IPS DF 4.7 (cell line): ENCODE results near the gene UGT1A5.

Experiments used
- DNase-seq: peaks from one replicate; pipeline ENCODE4 v3.0.0-alpha.2; 2013; ENCODE audit warnings: low spot score; ENCODE audit errors: extremely low read depth

The UGT1A5 gene

GRCh38 chr2:233807966-233808935, 95.5 kb downstream of the UGT1A5 start:
- DNase-seq = no peak

DNA sequence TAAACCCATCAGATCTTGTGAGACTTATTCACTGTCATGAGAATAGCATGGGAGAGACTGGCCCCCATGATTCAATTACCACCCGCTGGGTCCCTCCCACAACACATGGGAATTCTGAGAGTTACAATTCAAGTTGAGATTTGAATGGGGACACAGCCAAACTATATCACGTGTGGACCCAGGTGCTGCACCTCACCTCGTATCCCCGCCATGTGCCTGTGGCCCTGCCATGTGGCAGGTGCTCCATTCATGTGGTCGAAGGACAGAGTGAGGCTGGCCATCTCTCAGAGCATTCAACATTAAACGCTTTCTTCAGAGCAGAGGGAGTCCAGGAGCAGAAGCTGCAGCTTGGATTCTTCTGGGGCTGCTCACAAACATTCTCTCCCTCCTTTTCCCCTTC, 97.7 kb downstream of the UGT1A5 start:
- DNase-seq = no peak

GRCh38 chr2:233811087-233811486, 98.4 kb downstream of the UGT1A5 start:
- DNase-seq = no peak

DNA sequence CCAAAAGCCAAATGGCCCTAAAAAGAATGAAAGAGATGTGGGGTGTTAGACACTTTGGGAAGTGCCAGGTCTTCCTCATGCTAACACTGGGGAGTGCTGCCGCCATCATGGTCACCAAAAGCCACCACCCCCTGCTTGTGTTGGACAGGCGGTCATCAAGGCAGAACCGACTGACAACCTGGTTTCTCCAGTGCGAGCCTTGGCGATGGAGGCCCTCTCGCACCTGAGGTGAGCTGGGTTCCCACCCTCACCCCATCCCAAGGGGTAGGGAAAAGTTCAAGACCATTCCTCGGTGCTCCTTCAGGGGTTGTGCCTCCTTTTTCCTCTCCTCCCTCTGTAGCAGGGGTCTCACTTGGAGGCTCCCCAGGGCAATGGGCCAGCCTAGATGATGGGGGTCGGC, 99.0 kb downstream of the UGT1A5 start:
- no peak for DNase-seq

- DNase-seq = no peak
Observed at GRCh38 chr2:233813236-233814055, 100.7 kb downstream of the UGT1A5 start.

DNA sequence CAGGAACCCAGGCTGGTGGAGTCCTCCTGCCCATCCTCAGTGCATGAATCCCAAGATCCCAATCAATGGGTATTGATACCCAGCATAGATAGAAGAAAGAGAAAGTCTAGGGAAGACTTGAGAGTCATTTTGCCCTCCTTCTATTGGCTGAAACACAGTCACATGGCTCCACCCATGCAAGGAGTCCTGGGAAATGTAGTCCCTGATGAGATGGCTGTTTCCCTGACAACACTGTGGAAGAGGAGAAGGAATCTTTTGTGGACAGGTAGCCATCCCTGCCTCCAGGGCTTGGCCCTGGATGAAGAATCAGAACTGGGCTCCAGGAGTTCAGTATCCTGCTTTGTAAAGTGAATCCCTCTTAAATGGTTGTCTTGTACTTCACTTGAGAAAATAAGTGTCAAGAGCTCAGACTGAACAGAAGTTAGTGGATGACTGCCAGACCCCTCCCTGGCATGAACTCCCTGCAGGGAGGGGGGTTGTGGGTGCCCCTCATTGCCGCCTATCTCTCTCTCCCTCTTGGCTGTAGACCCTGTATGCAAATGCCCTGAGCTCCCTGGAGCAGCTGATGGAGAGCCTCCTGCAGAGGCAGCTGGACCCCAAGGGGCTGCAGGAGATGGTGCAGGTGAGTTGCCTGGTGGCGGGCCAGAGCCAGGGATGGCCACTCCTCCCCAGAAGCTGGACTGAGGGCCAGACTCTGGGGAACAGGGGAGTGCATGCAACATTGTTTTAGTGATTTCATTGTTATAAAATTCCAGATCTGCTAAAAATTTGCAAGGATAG, 101.5 kb downstream of the UGT1A5 start:
- DNase-seq = no peak

GRCh38 chr2:233815861-233816260, 103.2 kb downstream of the UGT1A5 start:
- no peak for DNase-seq

GRCh38 chr2:233816334-233816733, 103.6 kb downstream of the UGT1A5 start:
- no peak for DNase-seq

GRCh38 chr2:233816771-233817170, 104.1 kb downstream of the UGT1A5 start:
- no peak for DNase-seq

GRCh38 chr2:233817361-233817911, 104.7 kb downstream of the UGT1A5 start:
- no peak for DNase-seq

DNA sequence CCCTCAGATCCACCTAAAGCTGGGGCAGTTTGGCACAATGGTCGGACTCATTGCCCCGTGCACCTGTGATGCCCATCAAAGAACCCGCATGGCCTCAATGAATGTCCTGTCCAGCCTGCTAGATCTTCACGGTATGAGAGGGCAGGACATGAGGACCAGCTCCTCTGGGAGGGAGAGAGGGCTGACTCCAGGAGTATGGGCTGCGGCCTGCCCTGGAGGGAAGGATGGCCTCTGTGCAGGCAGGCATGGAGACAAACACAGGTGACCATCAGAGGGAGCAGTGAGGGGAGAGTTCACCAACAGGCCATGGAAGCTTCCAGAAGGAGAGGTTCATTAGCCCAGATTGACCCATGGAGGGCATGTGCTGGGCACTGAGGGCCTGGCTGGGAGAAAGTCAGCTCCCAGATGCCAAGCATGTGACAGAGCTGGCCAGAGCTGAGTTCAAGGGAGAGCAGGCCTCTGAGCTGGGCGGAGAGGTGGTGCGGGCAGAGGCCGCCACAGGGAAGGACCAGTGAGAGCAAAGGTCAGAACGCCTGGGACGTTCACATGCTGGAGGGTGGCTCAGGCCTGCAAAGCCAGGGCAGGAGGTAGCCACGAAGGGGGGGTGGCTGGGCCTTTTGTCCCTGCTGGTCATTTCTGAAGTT, 105.4 kb downstream of the UGT1A5 start:
- DNase-seq = no peak

- no peak for DNase-seq
Observed at GRCh38 chr2:233818639-233819621, 106.2 kb downstream of the UGT1A5 start.

DNA sequence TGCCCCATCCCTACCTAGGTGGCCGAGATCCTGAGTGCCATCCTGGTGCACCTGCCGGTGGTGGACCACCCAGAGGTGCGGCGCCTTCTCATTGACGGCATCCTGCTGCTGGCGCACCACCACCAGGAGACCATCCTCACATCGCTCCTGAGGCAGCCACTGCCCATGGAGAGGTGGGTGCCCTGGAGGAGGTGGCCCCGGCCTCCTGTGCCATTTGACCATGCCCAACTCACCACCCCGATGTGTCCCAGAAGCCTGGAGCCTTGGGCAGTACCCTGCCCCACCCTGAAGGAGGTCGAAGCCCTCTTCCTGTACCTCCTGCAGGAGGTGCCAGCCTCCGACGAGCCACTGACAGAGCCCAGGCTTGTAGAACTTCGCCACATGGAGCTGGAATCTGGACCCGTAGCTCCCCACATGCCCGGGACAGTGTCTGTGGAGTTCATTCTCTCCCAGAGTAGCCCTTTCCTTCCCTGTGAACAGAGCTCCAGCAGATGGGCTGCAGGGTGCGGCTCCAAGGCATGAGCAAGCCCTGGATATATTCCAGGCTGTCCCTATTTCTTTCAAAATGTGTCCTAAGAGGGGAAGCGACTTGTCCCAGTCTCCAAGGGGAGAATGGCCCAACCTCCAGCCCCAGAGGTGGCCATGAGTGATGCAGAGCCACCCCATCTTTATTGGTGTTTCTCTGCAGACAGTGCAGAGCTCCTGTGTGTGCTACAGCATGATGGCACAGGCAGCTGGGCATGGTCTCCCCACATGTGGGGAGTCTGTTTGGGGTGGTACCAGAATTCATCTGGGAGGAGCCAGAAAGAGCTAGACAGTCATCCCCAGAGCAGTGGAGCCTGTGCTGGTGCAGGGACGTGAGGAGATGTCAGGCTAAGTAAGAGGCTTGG, 107.4 kb downstream of the UGT1A5 start:
- no peak for DNase-seq

- DNase-seq = no peak
Observed at GRCh38 chr2:233820774-233821105, 108.0 kb downstream of the UGT1A5 start.

DNA sequence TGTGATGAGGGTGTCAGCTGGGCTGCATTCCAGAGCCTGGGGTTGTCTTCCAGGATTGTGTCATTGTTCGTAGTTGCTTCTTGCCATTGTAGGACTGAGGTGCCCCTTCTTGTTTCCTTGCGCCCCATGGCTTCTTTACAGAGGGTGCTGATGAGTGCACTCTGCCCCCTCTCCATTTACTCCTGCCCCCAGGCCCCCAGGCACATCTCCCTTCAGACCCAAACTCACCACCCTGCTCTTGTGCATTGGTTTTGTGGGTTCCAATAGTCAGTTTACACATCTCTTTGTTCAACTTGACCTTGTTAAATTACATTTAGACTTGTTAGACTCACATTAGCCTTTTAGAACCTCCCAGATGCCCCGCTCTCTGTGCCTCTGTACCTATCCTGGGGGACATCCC, 108.5 kb downstream of the UGT1A5 start:
- no peak for DNase-seq

GRCh38 chr2:233821709-233822100, 109.0 kb downstream of the UGT1A5 start:
- DNase-seq = no peak

- no peak for DNase-seq
Observed at GRCh38 chr2:233822101-233822771, 109.5 kb downstream of the UGT1A5 start.
